ENCODE data around the gene CADM1.

The CADM1 gene

GRCh38 chr11:115162919-115163318 is 341.3 kb downstream of the CADM1 start:
- in situ Hi-C loops (cut with MboI; ENCODE audit: low sequenced_read_pairs), result no loop called here

DNA sequence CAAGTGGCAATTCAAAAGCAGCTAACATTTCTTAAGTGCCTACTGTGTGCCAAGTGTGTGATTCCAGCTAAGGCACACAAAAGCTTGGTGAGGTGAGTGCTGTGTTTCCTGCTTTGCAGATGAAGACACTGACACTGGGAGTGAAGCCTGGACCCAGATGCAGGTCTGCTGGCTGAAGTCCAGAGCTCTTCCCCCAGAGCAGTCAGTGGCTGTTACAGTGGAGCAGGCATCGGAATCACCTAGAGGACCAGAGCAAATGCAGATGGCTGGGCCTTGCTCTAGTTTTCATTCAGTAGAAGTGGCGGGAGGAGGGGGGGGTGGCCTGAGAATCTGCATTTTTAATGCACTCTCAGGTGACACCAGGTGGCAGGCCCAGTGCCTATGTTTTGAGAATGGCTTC is 342.3 kb downstream of the CADM1 start:
- in situ Hi-C loops (cut with MboI; ENCODE audit: low sequenced_read_pairs), result no loop called here

- in situ Hi-C loops (cut with MboI; ENCODE audit: low sequenced_read_pairs), result no loop called here
Measured at GRCh38 chr11:115159207-115159606, 345.0 kb downstream of the CADM1 start.

GRCh38 chr11:115158053-115158452 is 346.2 kb downstream of the CADM1 start:
- in situ Hi-C loops (cut with MboI; ENCODE audit: low sequenced_read_pairs), result no loop called here

GRCh38 chr11:115157247-115157646 is 347.0 kb downstream of the CADM1 start:
- in situ Hi-C loops (cut with MboI; ENCODE audit: low sequenced_read_pairs), result no loop called here

- in situ Hi-C loops (cut with MboI; ENCODE audit: low sequenced_read_pairs), result no loop called here
Measured at GRCh38 chr11:115155978-115156377, 348.2 kb downstream of the CADM1 start.

GRCh38 chr11:115155320-115155719 is 348.9 kb downstream of the CADM1 start:
- in situ Hi-C loops (cut with MboI; ENCODE audit: low sequenced_read_pairs), result no loop called here

- in situ Hi-C loops (cut with MboI; ENCODE audit: low sequenced_read_pairs), result no loop called here
Measured at GRCh38 chr11:115154355-115154736, 349.9 kb downstream of the CADM1 start.

DNA sequence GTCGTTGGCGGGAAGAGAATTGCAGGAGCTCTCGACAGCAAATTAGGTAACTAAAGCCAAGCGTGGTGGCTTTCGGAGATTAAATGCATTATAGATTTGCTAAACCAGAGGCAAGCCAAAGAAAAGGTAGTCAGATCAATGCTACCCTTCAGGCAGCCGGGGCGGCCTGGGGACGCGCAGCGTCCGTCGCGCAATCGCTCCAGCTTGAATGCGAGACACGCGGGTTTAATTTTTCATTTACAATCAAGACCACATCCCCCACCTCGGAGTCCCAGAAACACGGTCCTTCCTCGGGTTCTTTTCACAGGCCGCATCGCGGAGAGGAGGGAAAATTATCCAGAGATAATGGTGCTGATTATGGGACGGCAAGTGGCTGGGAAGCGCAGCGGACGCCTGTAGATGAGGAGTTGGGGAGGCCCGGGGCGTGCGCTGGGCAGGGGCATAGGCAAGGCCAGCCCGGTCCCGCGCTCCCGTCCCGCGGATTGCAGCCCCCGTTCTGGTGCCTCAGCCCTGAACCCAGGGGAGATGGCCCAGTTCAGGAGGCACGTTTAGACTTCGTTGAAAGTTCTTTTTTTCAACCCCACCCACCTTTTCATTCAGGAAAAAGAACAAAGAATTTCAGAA is 350.4 kb downstream of the CADM1 start:
- in situ Hi-C loops (cut with MboI; ENCODE audit: low sequenced_read_pairs), result no loop called here

DNA sequence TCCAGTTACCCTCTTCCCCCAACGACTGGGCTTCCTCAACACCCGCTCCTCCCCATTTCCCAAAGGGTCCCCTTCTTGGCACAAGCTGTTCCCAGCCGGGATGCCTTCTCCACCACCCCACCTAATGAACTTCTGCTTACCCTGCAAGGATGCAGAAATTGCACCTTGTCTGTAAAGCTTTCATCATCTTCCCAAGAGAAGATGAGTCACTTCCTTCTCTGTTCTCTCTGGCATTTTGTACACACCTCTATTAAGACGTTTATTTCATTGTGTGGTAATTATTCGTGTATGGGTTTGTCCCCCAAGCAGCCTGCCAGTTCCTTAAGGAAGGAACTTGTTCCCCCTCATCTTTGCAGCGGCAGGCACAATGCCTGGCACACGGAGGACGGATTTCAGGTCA is 351.1 kb downstream of the CADM1 start:
- in situ Hi-C loops (cut with MboI; ENCODE audit: low sequenced_read_pairs), result no loop called here

- in situ Hi-C loops (cut with MboI; ENCODE audit: low sequenced_read_pairs), result no loop called here
Measured at GRCh38 chr11:115151010-115151409, 353.2 kb downstream of the CADM1 start.

DNA sequence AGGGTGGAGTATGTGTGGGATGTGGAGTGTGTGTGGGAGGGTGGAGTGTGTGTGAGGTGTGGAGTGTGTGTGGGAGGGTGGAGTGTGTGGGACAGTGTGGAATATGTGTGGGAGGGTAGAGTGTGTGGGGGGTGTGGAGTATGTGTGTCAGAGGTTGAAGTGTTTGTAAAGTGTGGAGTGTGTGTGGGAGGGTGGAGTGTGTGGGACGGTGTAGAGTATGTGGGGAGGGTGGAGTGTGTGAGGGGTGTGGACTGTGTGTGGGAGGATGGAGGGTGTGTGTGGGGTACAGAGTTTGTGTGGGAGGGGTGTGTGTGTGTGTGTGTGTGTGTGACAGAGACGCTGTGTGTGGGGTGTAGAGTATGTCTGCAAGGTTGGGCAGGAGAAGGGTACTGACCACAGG is 355.5 kb downstream of the CADM1 start:
- in situ Hi-C loops (cut with MboI; ENCODE audit: low sequenced_read_pairs), result no loop called here

GRCh38 chr11:115148101-115148500 is 356.1 kb downstream of the CADM1 start:
- in situ Hi-C loops (cut with MboI; ENCODE audit: low sequenced_read_pairs), result no loop called here

GRCh38 chr11:115147243-115147807 is 356.9 kb downstream of the CADM1 start:
- in situ Hi-C loops (cut with MboI; ENCODE audit: low sequenced_read_pairs), result no loop called here

GRCh38 chr11:115146425-115146824 is 357.8 kb downstream of the CADM1 start:
- in situ Hi-C loops (cut with MboI; ENCODE audit: low sequenced_read_pairs), result no loop called here

- in situ Hi-C loops (cut with MboI; ENCODE audit: low sequenced_read_pairs), result no loop called here
Measured at GRCh38 chr11:115145324-115145723, 358.9 kb downstream of the CADM1 start.

GRCh38 chr11:115144914-115145313 is 359.3 kb downstream of the CADM1 start:
- in situ Hi-C loops (cut with MboI; ENCODE audit: low sequenced_read_pairs), result no loop called here

DNA sequence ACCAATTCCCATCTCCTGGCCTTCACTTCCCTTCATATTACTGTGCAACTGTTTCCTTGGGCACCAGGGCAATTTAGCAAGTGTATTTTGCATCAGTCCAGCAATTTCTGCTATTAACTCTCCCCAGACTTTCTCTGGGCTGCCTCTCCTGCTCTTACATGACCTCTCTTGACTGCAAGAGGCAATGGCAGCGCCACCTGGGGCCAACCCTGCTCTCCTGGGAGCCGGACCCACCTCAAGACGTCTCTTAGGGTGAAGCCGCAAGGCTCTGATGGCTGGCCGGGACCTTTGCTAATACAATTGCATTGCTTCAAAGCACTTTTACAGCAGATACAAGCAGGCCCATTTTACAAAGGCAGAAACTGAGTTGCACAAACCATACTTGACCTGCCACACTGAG is 360.2 kb downstream of the CADM1 start:
- in situ Hi-C loops (cut with MboI; ENCODE audit: low sequenced_read_pairs), result no loop called here

- in situ Hi-C loops (cut with MboI; ENCODE audit: low sequenced_read_pairs), result no loop called here
Measured at GRCh38 chr11:115141231-115142114, 362.7 kb downstream of the CADM1 start.

- in situ Hi-C loops (cut with MboI; ENCODE audit: low sequenced_read_pairs), result no loop called here
Measured at GRCh38 chr11:115135936-115136335, 368.3 kb downstream of the CADM1 start.

- in situ Hi-C loops (cut with MboI; ENCODE audit: low sequenced_read_pairs), result no loop called here
Measured at GRCh38 chr11:115134926-115135325, 369.3 kb downstream of the CADM1 start.
